ENCODE results near the gene FYCO1.

FYCO1 gene

GRCh38 chr3:45929042-45929679 lies 66.5 kb downstream of the FYCO1 start:
- Histone ChIP-seq H3K9me3 (ENCODE audit: control insufficient read depth, low read length) (no peaks in the 10 kb centered on the region), H3K4me3 (ENCODE audit: low read length) (no peak overlapping the region), H3K27me3 (ENCODE audit: control insufficient read depth, insufficient read depth, low read length) (no peaks in the 10 kb centered on the region), H3K4me1 (ENCODE audit: control insufficient read depth, insufficient read depth, low read length) (no peaks in the 10 kb centered on the region), H3K36me3 (ENCODE audit: control insufficient read depth, insufficient read depth, low read length) (peaks cover 4% of the 10 kb centered on the region), H3K9ac (ENCODE audit: low read length) (no peak overlapping the region)

GRCh38 chr3:45927881-45928280 lies 67.7 kb downstream of the FYCO1 start:
- Histone ChIP-seq H3K4me3 (ENCODE audit: low read length) (no peak overlapping the region), H3K27me3 (ENCODE audit: control insufficient read depth, insufficient read depth, low read length) (no peaks in the 10 kb centered on the region), H3K4me1 (ENCODE audit: control insufficient read depth, insufficient read depth, low read length) (no peaks in the 10 kb centered on the region), H3K9ac (ENCODE audit: low read length) (no peak overlapping the region), H3K36me3 (ENCODE audit: control insufficient read depth, insufficient read depth, low read length) (peaks cover 17% of the 10 kb centered on the region), H3K9me3 (ENCODE audit: control insufficient read depth, low read length) (no peaks in the 10 kb centered on the region)

GRCh38 chr3:45923755-45924154 lies 71.9 kb downstream of the FYCO1 start:
- Histone ChIP-seq H3K4me3 (ENCODE audit: low read length) (no peak overlapping the region), H3K4me1 (ENCODE audit: control insufficient read depth, insufficient read depth, low read length) (no peaks in the 10 kb centered on the region), H3K36me3 (ENCODE audit: control insufficient read depth, insufficient read depth, low read length) (peaks cover 21% of the 10 kb centered on the region), H3K9ac (ENCODE audit: low read length) (no peak overlapping the region), H3K27me3 (ENCODE audit: control insufficient read depth, insufficient read depth, low read length) (no peaks in the 10 kb centered on the region), H3K9me3 (ENCODE audit: control insufficient read depth, low read length) (no peaks in the 10 kb centered on the region)

- no peak overlapping the region for H3K4me3 ChIP-seq (ENCODE audit: low read length)
- no peaks in the 10 kb centered on the region for H3K27me3 ChIP-seq (ENCODE audit: control insufficient read depth, insufficient read depth, low read length)
- H3K36me3 ChIP-seq (ENCODE audit: control insufficient read depth, insufficient read depth, low read length), result peaks cover 21% of the 10 kb centered on the region
- no peaks in the 10 kb centered on the region for H3K9me3 ChIP-seq (ENCODE audit: control insufficient read depth, low read length)
- no peaks in the 10 kb centered on the region for H3K4me1 ChIP-seq (ENCODE audit: control insufficient read depth, insufficient read depth, low read length)
- no peak overlapping the region for H3K9ac ChIP-seq (ENCODE audit: low read length)
Measured at GRCh38 chr3:45922950-45923590, 72.6 kb downstream of the FYCO1 start.

GRCh38 chr3:45922039-45922326 lies 73.6 kb downstream of the FYCO1 start:
- H3K27me3 ChIP-seq (ENCODE audit: control insufficient read depth, insufficient read depth, low read length), result no peaks in the 10 kb centered on the region
- H3K4me1 ChIP-seq (ENCODE audit: control insufficient read depth, insufficient read depth, low read length), result no peaks in the 10 kb centered on the region
- no peaks in the 10 kb centered on the region for H3K9me3 ChIP-seq (ENCODE audit: control insufficient read depth, low read length)
- H3K4me3 ChIP-seq (ENCODE audit: low read length), result no peak overlapping the region
- H3K36me3 ChIP-seq (ENCODE audit: control insufficient read depth, insufficient read depth, low read length), result peaks cover 21% of the 10 kb centered on the region
- no peak overlapping the region for H3K9ac ChIP-seq (ENCODE audit: low read length)

GRCh38 chr3:45921158-45922038 lies 74.2 kb downstream of the FYCO1 start:
- H3K36me3 ChIP-seq (ENCODE audit: control insufficient read depth, insufficient read depth, low read length), result peaks cover 21% of the 10 kb centered on the region
- H3K27me3 ChIP-seq (ENCODE audit: control insufficient read depth, insufficient read depth, low read length), result no peaks in the 10 kb centered on the region
- H3K9me3 ChIP-seq (ENCODE audit: control insufficient read depth, low read length), result no peaks in the 10 kb centered on the region
- no peak overlapping the region for H3K4me3 ChIP-seq (ENCODE audit: low read length)
- no peaks in the 10 kb centered on the region for H3K4me1 ChIP-seq (ENCODE audit: control insufficient read depth, insufficient read depth, low read length)
- H3K9ac ChIP-seq (ENCODE audit: low read length), result no peak overlapping the region

- Histone ChIP-seq H3K4me3 (ENCODE audit: low read length) (no peak overlapping the region), H3K9ac (ENCODE audit: low read length) (no peak overlapping the region), H3K36me3 (ENCODE audit: control insufficient read depth, insufficient read depth, low read length) (peaks cover 4% of the 10 kb centered on the region), H3K4me1 (ENCODE audit: control insufficient read depth, insufficient read depth, low read length) (no peaks in the 10 kb centered on the region), H3K27me3 (ENCODE audit: control insufficient read depth, insufficient read depth, low read length) (no peaks in the 10 kb centered on the region), H3K9me3 (ENCODE audit: control insufficient read depth, low read length) (no peaks in the 10 kb centered on the region)
Measured at GRCh38 chr3:45917146-45917898, 78.3 kb downstream of the FYCO1 start.

- Histone ChIP-seq H3K9me3 (ENCODE audit: control insufficient read depth, low read length) (no peaks in the 10 kb centered on the region), H3K4me1 (ENCODE audit: control insufficient read depth, insufficient read depth, low read length) (no peaks in the 10 kb centered on the region), H3K27me3 (ENCODE audit: control insufficient read depth, insufficient read depth, low read length) (no peaks in the 10 kb centered on the region), H3K36me3 (ENCODE audit: control insufficient read depth, insufficient read depth, low read length) (no peaks in the 10 kb centered on the region), H3K4me3 (ENCODE audit: low read length) (no peak overlapping the region), H3K9ac (ENCODE audit: low read length) (no peak overlapping the region)
Measured at GRCh38 chr3:45915518-45916231, 79.9 kb downstream of the FYCO1 start.

- no peaks in the 10 kb centered on the region for H3K27me3 ChIP-seq (ENCODE audit: control insufficient read depth, insufficient read depth, low read length)
- no peak overlapping the region for H3K4me3 ChIP-seq (ENCODE audit: low read length)
- H3K9me3 ChIP-seq (ENCODE audit: control insufficient read depth, low read length), result no peaks in the 10 kb centered on the region
- no peaks in the 10 kb centered on the region for H3K36me3 ChIP-seq (ENCODE audit: control insufficient read depth, insufficient read depth, low read length)
- H3K9ac ChIP-seq (ENCODE audit: low read length), result no peak overlapping the region
- H3K4me1 ChIP-seq (ENCODE audit: control insufficient read depth, insufficient read depth, low read length), result no peaks in the 10 kb centered on the region
Measured at GRCh38 chr3:45915059-45915439, 80.6 kb downstream of the FYCO1 start.

GRCh38 chr3:45914362-45915058 lies 81.1 kb downstream of the FYCO1 start:
- Histone ChIP-seq H3K4me1 (ENCODE audit: control insufficient read depth, insufficient read depth, low read length) (no peaks in the 10 kb centered on the region), H3K9ac (ENCODE audit: low read length) (no peak overlapping the region), H3K27me3 (ENCODE audit: control insufficient read depth, insufficient read depth, low read length) (no peaks in the 10 kb centered on the region), H3K36me3 (ENCODE audit: control insufficient read depth, insufficient read depth, low read length) (no peaks in the 10 kb centered on the region), H3K9me3 (ENCODE audit: control insufficient read depth, low read length) (no peaks in the 10 kb centered on the region), H3K4me3 (ENCODE audit: low read length) (no peak overlapping the region)

- no peak overlapping the region for H3K9ac ChIP-seq (ENCODE audit: low read length)
- no peaks in the 10 kb centered on the region for H3K4me1 ChIP-seq (ENCODE audit: control insufficient read depth, insufficient read depth, low read length)
- no peaks in the 10 kb centered on the region for H3K36me3 ChIP-seq (ENCODE audit: control insufficient read depth, insufficient read depth, low read length)
- H3K27me3 ChIP-seq (ENCODE audit: control insufficient read depth, insufficient read depth, low read length), result no peaks in the 10 kb centered on the region
- no peaks in the 10 kb centered on the region for H3K9me3 ChIP-seq (ENCODE audit: control insufficient read depth, low read length)
- H3K4me3 ChIP-seq (ENCODE audit: low read length), result no peak overlapping the region
Measured at GRCh38 chr3:45912435-45912834, 83.2 kb downstream of the FYCO1 start.

Data from mucosa of stomach (tissue), 1 donor.